Esophagus muscularis mucosa (tissue), 3 donors: ENCODE results near the gene TMEM25.

Experiments used
- CTCF ChIP-seq, 3 experiments: fragments of 200-600 bp in 2 of 3; fragments of 450-650 bp in 1 of 3; sonication (generic) in 2 of 3; IDR thresholded peaks; one replicate each; pipeline ENCODE4 v1.5.1; 2017 to 2019; ENCODE audit warnings: antibody characterized with exemption in 3 of 3, mild to moderate bottlenecking in 2 of 3, moderate library complexity in 1 of 3
- POLR2A ChIP-seq: fragments of 450-650 bp; IDR thresholded peaks from one replicate; pipeline ENCODE4 v1.6.1; 2017; ENCODE audit warnings: antibody characterized with exemption, moderate library complexity, mild to moderate bottlenecking, low read depth
- POLR2AphosphoS5 ChIP-seq, 2 donors: sonication (generic); formaldehyde crosslinking; IDR thresholded peaks; one replicate each; pipeline ENCODE4 v1.6.1; 2017; ENCODE audit warnings: antibody characterized with exemption in 2 of 2

DNA sequence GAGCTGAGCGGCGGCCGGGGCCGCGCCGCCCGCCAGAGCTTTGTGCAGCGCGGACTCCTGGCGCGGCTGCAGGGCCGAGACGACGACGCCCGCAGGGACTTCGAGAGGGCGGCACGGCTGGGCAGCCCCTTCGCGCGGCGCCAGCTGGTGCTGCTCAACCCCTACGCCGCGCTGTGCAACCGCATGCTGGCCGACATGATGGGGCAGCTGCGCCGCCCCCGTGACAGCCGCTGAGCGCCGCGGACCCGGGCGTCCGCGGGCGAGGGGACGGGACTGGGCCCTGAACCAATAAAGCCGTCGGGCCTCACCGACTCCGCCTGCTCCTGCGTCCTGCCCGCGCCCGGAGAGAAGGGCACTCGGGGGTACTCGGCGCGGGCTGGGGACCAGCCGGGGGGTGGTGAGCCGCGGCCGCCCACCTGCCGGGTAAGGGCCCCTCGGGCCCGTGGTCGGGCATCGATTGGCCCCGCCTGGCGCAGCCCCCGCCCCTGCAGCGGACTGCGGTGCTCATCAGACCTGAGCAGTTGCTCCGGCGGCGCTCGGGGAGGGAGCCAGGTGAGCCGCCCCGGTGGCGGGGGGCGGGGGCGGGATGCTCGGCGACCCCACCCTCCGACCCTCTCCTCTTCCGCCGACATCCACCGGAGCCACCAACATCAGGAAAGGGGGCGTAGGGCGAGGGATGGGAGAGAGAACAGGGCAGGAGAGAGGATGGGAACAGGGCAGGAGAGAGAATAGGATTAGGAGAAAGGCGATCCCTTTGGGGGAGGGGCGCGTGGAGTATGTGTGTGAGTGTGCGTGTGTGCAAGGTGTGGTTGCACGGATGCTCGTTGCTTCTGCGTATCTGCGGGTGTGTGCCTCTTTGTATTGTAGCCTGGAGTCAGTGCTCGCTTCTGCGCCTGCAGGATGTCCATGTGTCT lies at the start of gene TMEM25:
- peak in 1 of 3 experiments; percentile 27 for TF ChIP-seq CTCF (IDR thresholded peaks at IDR 0.05)
- peak; percentile 26 for TF ChIP-seq POLR2A
- peak; percentile 57 to 66 for TF ChIP-seq POLR2AphosphoS5 (IDR thresholded peaks at IDR 0.05)
